DOHH2 (cell line): ENCODE data around the gene GMPR.

ENCODE experiments used
- CTCF ChIP-seq: fragments of 200-600 bp; sonication (generic); IDR thresholded peaks from one replicate; pipeline ENCODE4 v1.5.1; 2014; ENCODE audit warnings: antibody characterized with exemption, mild to moderate bottlenecking, low read depth, low read length; ENCODE audit not compliant: poor library complexity, severe bottlenecking
- EZH2phosphoT487 ChIP-seq: fragments of 200-600 bp; sonication (generic); IDR thresholded peaks from 2 replicates; pipeline ENCODE4 v1.6.1; 2017; ENCODE audit warnings: borderline replicate concordance, mild to moderate bottlenecking, antibody characterized with exemption, low read length, moderate library complexity, mixed read lengths

- TF ChIP-seq CTCF: no peak
- TF ChIP-seq EZH2phosphoT487: no peak
These were observed 7.4 kb upstream of the GMPR start for GRCh38 chr6:16230953-16231352.
